Ishikawa (cell line): ENCODE results near the gene MOB2.

Source experiments
- CEBPB ChIP-seq: IDR thresholded peaks from 2 replicates; pipeline ENCODE4 v1.6.1; 2012
- CREB1 ChIP-seq: IDR thresholded peaks from 2 replicates; pipeline ENCODE4 v1.6.1; 2012; ENCODE audit warnings: low read depth
- EGR1 ChIP-seq: IDR thresholded peaks from 2 replicates; pipeline ENCODE4 v1.6.1; 2012
- EP300 ChIP-seq: IDR thresholded peaks from 2 replicates; pipeline ENCODE4 v1.6.1; 2012; ENCODE audit warnings: borderline replicate concordance
- FOXM1 ChIP-seq: IDR thresholded peaks from 2 replicates; pipeline ENCODE4 v1.6.1; 2012; ENCODE audit warnings: low read depth, borderline replicate concordance
- NFIC ChIP-seq: IDR thresholded peaks from 2 replicates; pipeline ENCODE4 v1.6.1; 2012
- RAD21 ChIP-seq: IDR thresholded peaks from 2 replicates; pipeline ENCODE4 v1.6.1; 2012; ENCODE audit warnings: low read depth
- REST ChIP-seq: IDR thresholded peaks from 2 replicates; pipeline ENCODE4 v1.6.1; 2012; ENCODE audit warnings: low read depth, mild to moderate bottlenecking
- TAF1 ChIP-seq: IDR thresholded peaks from 2 replicates; pipeline ENCODE4 v1.6.1; 2012; ENCODE audit warnings: low read depth, mild to moderate bottlenecking
- TCF12 ChIP-seq: IDR thresholded peaks from 2 replicates; pipeline ENCODE4 v1.6.1; 2012; ENCODE audit warnings: low read depth
- TEAD4 ChIP-seq: IDR thresholded peaks from 2 replicates; pipeline ENCODE4 v1.6.1; 2012
- YY1 ChIP-seq: IDR thresholded peaks from 2 replicates; pipeline ENCODE4 v1.6.1; 2012; ENCODE audit warnings: low read depth
- ZBTB7A ChIP-seq: IDR thresholded peaks from 2 replicates; pipeline ENCODE4 v1.6.1; 2012; ENCODE audit warnings: low read depth
- TF ChIP-seq, protein P1 (sequence below): IDR thresholded peaks from 2 replicates; pipeline ENCODE4 v1.6.1; 2012
- TF ChIP-seq, protein P2 (sequence below): IDR thresholded peaks from 2 replicates; pipeline ENCODE4 v1.6.1; 2012

MOB2 gene

GRCh38 chr11:1493650-1494244 lies 7.2 kb upstream of the MOB2 start:
- TF ChIP-seq TAF1 (no peak), CREB1 (no peak)
- TF ChIP-seq, protein P1, sequence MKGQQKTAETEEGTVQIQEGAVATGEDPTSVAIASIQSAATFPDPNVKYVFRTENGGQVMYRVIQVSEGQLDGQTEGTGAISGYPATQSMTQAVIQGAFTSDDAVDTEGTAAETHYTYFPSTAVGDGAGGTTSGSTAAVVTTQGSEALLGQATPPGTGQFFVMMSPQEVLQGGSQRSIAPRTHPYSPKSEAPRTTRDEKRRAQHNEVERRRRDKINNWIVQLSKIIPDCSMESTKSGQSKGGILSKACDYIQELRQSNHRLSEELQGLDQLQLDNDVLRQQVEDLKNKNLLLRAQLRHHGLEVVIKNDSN = no peak
- TF ChIP-seq, protein P2, sequence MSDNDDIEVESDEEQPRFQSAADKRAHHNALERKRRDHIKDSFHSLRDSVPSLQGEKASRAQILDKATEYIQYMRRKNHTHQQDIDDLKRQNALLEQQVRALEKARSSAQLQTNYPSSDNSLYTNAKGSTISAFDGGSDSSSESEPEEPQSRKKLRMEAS = no peak

- TF ChIP-seq EGR1 (no peak), ZBTB7A (no peak), RAD21 (no peak), NFIC (no peak), EP300 (no peak), CEBPB (no peak), REST (no peak), FOXM1 (no peak), TCF12 (no peak)
- TF ChIP-seq, protein P2 = no peak
- TF ChIP-seq, protein P1 = no peak
Observed at GRCh38 chr11:1491379-1491778, 4.8 kb upstream of the MOB2 start.

- TF ChIP-seq, protein P1 = no peak
- TF ChIP-seq REST (no peak), TAF1 (no peak), EP300 (no peak), ZBTB7A (no peak), TCF12 (no peak)
Observed at GRCh38 chr11:1490651-1491050, 4.1 kb upstream of the MOB2 start.

DNA sequence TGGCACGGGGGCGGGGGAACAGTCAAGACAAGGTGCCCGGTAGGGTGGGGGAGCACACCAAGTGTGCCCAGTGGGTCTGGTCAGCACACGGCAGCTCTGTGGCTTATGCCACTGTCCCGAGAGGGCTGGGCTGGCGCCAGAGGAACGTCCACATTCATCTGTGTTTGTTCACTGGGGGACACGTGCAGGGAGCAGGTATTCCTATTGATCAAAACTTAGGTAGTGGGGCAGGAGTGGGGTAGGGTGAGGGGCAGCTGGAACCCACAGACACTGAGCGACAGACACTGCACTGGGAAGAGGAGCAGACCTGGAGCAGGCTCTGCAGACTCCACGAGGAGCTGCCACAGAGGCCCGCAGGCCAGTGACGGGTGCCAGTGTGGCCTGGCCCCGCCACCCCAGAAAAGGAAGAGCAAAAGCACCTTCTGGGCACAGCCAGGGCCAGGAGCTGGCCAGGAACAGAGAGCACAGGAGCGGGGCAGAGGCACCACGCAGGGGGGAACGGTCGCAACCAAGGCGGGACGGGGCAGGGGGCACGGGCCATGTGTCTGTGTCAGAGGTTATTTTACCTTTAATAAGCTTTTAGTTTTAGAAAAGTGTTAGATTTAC lies 2.1 kb upstream of the MOB2 start:
- TF ChIP-seq, protein P1 = no peak
- TF ChIP-seq EP300 = no peak
- TF ChIP-seq EGR1 = no peak
- no peak for TF ChIP-seq TAF1
- no peak for TF ChIP-seq YY1
- no peak for TF ChIP-seq TCF12
- TF ChIP-seq, protein P2 = no peak

- no peak for TF ChIP-seq CEBPB
- no peak for TF ChIP-seq EGR1
- no peak for TF ChIP-seq TAF1
- TF ChIP-seq, protein P2 = no peak
- no peak for TF ChIP-seq REST
- TF ChIP-seq RAD21 = no peak
- TF ChIP-seq CREB1 = no peak
- no peak for TF ChIP-seq NFIC
- TF ChIP-seq ZBTB7A = no peak
- TF ChIP-seq, protein P1 = no peak
- no peak for TF ChIP-seq TCF12
- TF ChIP-seq TEAD4 = no peak
Observed at GRCh38 chr11:1487851-1488574, 1.4 kb upstream of the MOB2 start.
